NCI-H146 (cell line): ENCODE measurements around the gene TXN2.
A peak's percentile ranks its signal among the peaks of the same experiment; 100 is the strongest.

Source experiments
- DNase-seq: peaks from one replicate; lab custom pipeline; 2025; lab: John Stamatoyannopoulos, UW

TXN2 gene

GRCh38 chr22:36486619-36487384, 5.4 kb upstream of the TXN2 start:
- DNase-seq: peak; percentile 14

- no peak for DNase-seq
Observed at GRCh38 chr22:36480941-36481392, 473 bp downstream of the TXN2 start.

- no peak for DNase-seq
Observed at GRCh38 chr22:36478966-36479365, 2.5 kb downstream of the TXN2 start.

- no peak for DNase-seq
Observed at GRCh38 chr22:36475341-36475740, 6.1 kb downstream of the TXN2 start.

GRCh38 chr22:36472689-36473088, 8.8 kb downstream of the TXN2 start:
- DNase-seq: no peak

- DNase-seq: no peak
Observed at GRCh38 chr22:36471341-36471821, 10.1 kb downstream of the TXN2 start.

- DNase-seq: no peak
Observed at GRCh38 chr22:36470994-36471331, 10.5 kb downstream of the TXN2 start.

GRCh38 chr22:36470162-36470993, 11.1 kb downstream of the TXN2 start:
- DNase-seq: peak; percentile 68

GRCh38 chr22:36469094-36469710, 12.2 kb downstream of the TXN2 start:
- no peak for DNase-seq

- DNase-seq: no peak
Observed at GRCh38 chr22:36467946-36468345, 13.5 kb downstream of the TXN2 start.

- no peak for DNase-seq
Observed at GRCh38 chr22:36467042-36467810, 14.2 kb downstream of the TXN2 start.

GRCh38 chr22:36466258-36466657, 15.2 kb downstream of the TXN2 start:
- no peak for DNase-seq

- no peak for DNase-seq
Observed at GRCh38 chr22:36465232-36466021, 16.0 kb downstream of the TXN2 start.

- DNase-seq: no peak
Observed at GRCh38 chr22:36464715-36465231, 16.7 kb downstream of the TXN2 start.

- no peak for DNase-seq
Observed at GRCh38 chr22:36463783-36464184, 17.7 kb downstream of the TXN2 start.

- DNase-seq: no peak
Observed at GRCh38 chr22:36461665-36462649, 19.5 kb downstream of the TXN2 start.

GRCh38 chr22:36460202-36460601, 21.2 kb downstream of the TXN2 start:
- DNase-seq: no peak

- no peak for DNase-seq
Observed at GRCh38 chr22:36457688-36458450, 23.6 kb downstream of the TXN2 start.

GRCh38 chr22:36456464-36456845, 25.0 kb downstream of the TXN2 start:
- no peak for DNase-seq
